ENCODE data around the gene ZRANB3. TPM values are rescaled to one million over a fixed set of nuclear protein-coding genes. Genes with fewer than 3 reads are reported as not detected.

ZRANB3 gene
- total and polyA plus RNA-seq, 8 donors: 3.5 to 11.2 (median 9.5) TPM

- TF ChIP-seq, protein P1, sequence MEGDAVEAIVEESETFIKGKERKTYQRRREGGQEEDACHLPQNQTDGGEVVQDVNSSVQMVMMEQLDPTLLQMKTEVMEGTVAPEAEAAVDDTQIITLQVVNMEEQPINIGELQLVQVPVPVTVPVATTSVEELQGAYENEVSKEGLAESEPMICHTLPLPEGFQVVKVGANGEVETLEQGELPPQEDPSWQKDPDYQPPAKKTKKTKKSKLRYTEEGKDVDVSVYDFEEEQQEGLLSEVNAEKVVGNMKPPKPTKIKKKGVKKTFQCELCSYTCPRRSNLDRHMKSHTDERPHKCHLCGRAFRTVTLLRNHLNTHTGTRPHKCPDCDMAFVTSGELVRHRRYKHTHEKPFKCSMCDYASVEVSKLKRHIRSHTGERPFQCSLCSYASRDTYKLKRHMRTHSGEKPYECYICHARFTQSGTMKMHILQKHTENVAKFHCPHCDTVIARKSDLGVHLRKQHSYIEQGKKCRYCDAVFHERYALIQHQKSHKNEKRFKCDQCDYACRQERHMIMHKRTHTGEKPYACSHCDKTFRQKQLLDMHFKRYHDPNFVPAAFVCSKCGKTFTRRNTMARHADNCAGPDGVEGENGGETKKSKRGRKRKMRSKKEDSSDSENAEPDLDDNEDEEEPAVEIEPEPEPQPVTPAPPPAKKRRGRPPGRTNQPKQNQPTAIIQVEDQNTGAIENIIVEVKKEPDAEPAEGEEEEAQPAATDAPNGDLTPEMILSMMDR (IDR thresholded peaks at IDR 0.05): no peak
- Histone ChIP-seq H3K4me1 (no peaks in the 10 kb centered on the region), H3K27me3 (no peaks in the 10 kb centered on the region), H3K9me3 (peaks cover 0 to 29% of the 10 kb centered on the region in 2 donors), H3K27ac (no peak overlapping the region), H3K4me3 (no peak overlapping the region), H3K36me3 (no peaks in the 10 kb centered on the region)
- DNase-seq (no peak), ATAC-seq (no peak)
- intact Hi-C loops (cut with DNase I): no loop called here
Measured at GRCh38 chr2:135190799-135191198, 340.2 kb downstream of the ZRANB3 start.

- ATAC-seq: no peak
- Histone ChIP-seq H3K27me3 (no peaks in the 10 kb centered on the region), H3K4me3 (no peak overlapping the region), H3K27ac (no peak overlapping the region), H3K4me1 (no peaks in the 10 kb centered on the region), H3K9me3 (peaks cover 0 to 26% of the 10 kb centered on the region in 2 donors), H3K36me3 (no peaks in the 10 kb centered on the region)
- TF ChIP-seq, protein P1 (IDR thresholded peaks at IDR 0.05): no peak
- intact Hi-C loops (cut with DNase I): no loop called here
- no peak for DNase-seq
Measured at GRCh38 chr2:135189148-135189547, 341.9 kb downstream of the ZRANB3 start.

- intact Hi-C loops (cut with DNase I): no loop called here
- DNase-seq (no peak), ATAC-seq (no peak)
- Histone ChIP-seq H3K27me3 (no peaks in the 10 kb centered on the region), H3K4me1 (no peaks in the 10 kb centered on the region), H3K9me3 (peaks cover 0 to 25% of the 10 kb centered on the region in 2 donors), H3K36me3 (no peaks in the 10 kb centered on the region), H3K4me3 (no peak overlapping the region), H3K27ac (no peak overlapping the region)
- TF ChIP-seq, protein P1 (IDR thresholded peaks at IDR 0.05): no peak
Measured at GRCh38 chr2:135187270-135187669, 343.7 kb downstream of the ZRANB3 start.

GRCh38 chr2:135186054-135186453 lies 345.0 kb downstream of the ZRANB3 start:
- TF ChIP-seq, protein P1 (IDR thresholded peaks at IDR 0.05): no peak
- intact Hi-C loops (cut with DNase I): no loop called here
- H3K4me3 ChIP-seq: no peak overlapping the region
- DNase-seq: no peak
- no peaks in the 10 kb centered on the region for H3K4me1 ChIP-seq
- no peaks in the 10 kb centered on the region for H3K27me3 ChIP-seq
- peaks cover 0 to 19% of the 10 kb centered on the region in 2 donors for H3K9me3 ChIP-seq
- H3K27ac ChIP-seq: no peak overlapping the region
- no peak for ATAC-seq
- no peaks in the 10 kb centered on the region for H3K36me3 ChIP-seq

DNA sequence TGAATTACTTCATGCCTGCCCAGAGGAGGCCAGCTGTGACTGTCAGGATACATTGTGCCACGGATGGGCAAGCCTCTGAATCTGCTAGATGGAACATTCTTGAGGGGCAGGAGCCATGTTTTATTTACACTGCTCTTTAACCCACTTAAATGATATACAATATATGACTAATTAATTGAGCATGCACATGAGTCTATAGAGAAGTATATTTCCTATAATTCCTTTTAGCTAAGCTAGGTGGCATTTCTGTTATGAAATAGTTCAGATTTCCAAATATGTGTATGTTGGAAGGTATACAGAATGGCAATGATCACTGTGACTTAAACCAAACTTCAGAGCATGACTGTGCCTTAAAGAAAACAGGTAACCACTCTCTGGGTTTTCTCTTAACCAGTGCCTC lies 347.2 kb downstream of the ZRANB3 start:
- TF ChIP-seq, protein P1 (IDR thresholded peaks at IDR 0.05): no peak
- H3K4me3 ChIP-seq: no peak overlapping the region
- H3K36me3 ChIP-seq: no peaks in the 10 kb centered on the region
- H3K27ac ChIP-seq: no peak overlapping the region
- no peaks in the 10 kb centered on the region for H3K4me1 ChIP-seq
- H3K9me3 ChIP-seq: peaks cover 0 to 2% of the 10 kb centered on the region in 2 donors
- DNase-seq (no peak), ATAC-seq (no peak)
- intact Hi-C loops (cut with DNase I): no loop called here
- H3K27me3 ChIP-seq: no peaks in the 10 kb centered on the region
